Neural crest cell (in vitro differentiated cells): Measurements from ENCODE around the gene FNDC3B. TPM values are rescaled to one million over a fixed set of nuclear protein-coding genes. Genes with fewer than 3 reads are reported as not detected.

Experiments used
- DNase-seq: peaks from one replicate; pipeline ENCODE4 v3.0.0; 2021; ENCODE audit warnings: low read depth, mixed read lengths, low spot score
- H3K27ac Mint-ChIP-seq: one replicate; pipeline ENCODE4 v1.8.0; 2021; ENCODE audit warnings: mild to moderate bottlenecking, mixed read lengths; ENCODE audit not compliant: unreplicated experiment
- H3K27me3 Mint-ChIP-seq: 2 replicates; pipeline ENCODE4 v1.8.0; 2021; ENCODE audit warnings: low read depth, mild to moderate bottlenecking, mixed read lengths
- H3K36me3 Mint-ChIP-seq: 2 replicates; pipeline ENCODE4 v1.8.0; 2021; ENCODE audit warnings: low read depth, mild to moderate bottlenecking, mixed read lengths
- H3K4me1 Mint-ChIP-seq: 2 replicates; pipeline ENCODE4 v1.8.0; 2021; ENCODE audit warnings: mixed read lengths
- H3K4me3 Mint-ChIP-seq: one replicate; pipeline ENCODE4 v1.8.0; 2021; ENCODE audit warnings: mild to moderate bottlenecking, mixed read lengths
- H3K9me3 Mint-ChIP-seq: 2 replicates; pipeline ENCODE4 v1.8.0; 2021; ENCODE audit warnings: mixed read lengths
- CTCF ChIP-seq: fragments of 200-600 bp; sonication (generic); conservative IDR thresholded peaks from 2 replicates; pipeline ENCODE4 v1.5.0; 2021; ENCODE audit warnings: antibody characterized with exemption, mild to moderate bottlenecking
- total RNA-seq: library from RNA; stranded (reverse); gene quantifications from 2 replicates; pipeline ENCODE4 v1.2.1, GENCODE V29; 2021

The FNDC3B gene
- total RNA-seq, 1 donor from 2014 or later = 41.5 TPM

GRCh38 chr3:172380632-172381031 is 341.3 kb downstream of the FNDC3B start:
- no peaks in the 10 kb centered on the region for H3K4me1 Mint-ChIP-seq
- no peak for DNase-seq
- no peaks in the 10 kb centered on the region for H3K27me3 Mint-ChIP-seq
- peaks cover 69% of the 10 kb centered on the region for H3K36me3 Mint-ChIP-seq
- H3K27ac Mint-ChIP-seq = no peak overlapping the region
- no peak overlapping the region for H3K4me3 Mint-ChIP-seq
- no peak for TF ChIP-seq CTCF
- peaks cover 13% of the 10 kb centered on the region for H3K9me3 Mint-ChIP-seq

- Mint-ChIP-seq H3K36me3 (peaks cover 53% of the 10 kb centered on the region), H3K27me3 (no peaks in the 10 kb centered on the region), H3K4me1 (no peaks in the 10 kb centered on the region), H3K4me3 (no peak overlapping the region), H3K9me3 (peaks cover 10% of the 10 kb centered on the region), H3K27ac (no peak overlapping the region)
- no peak for TF ChIP-seq CTCF
- DNase-seq = no peak
Measured at GRCh38 chr3:172383306-172383796, 344.0 kb downstream of the FNDC3B start.

- Mint-ChIP-seq H3K4me3 (no peak overlapping the region), H3K36me3 (peaks cover 39% of the 10 kb centered on the region), H3K9me3 (peaks cover 6% of the 10 kb centered on the region), H3K4me1 (no peaks in the 10 kb centered on the region), H3K27me3 (no peaks in the 10 kb centered on the region), H3K27ac (no peak overlapping the region)
- no peak for TF ChIP-seq CTCF
- no peak for DNase-seq
Measured at GRCh38 chr3:172384836-172385235, 345.5 kb downstream of the FNDC3B start.

GRCh38 chr3:172387728-172388127 is 348.4 kb downstream of the FNDC3B start:
- peaks cover 8% of the 10 kb centered on the region for H3K9me3 Mint-ChIP-seq

GRCh38 chr3:172388412-172389078 is 349.2 kb downstream of the FNDC3B start:
- peaks cover 21% of the 10 kb centered on the region for H3K4me1 Mint-ChIP-seq
- H3K27me3 Mint-ChIP-seq = no peaks in the 10 kb centered on the region
- no peak overlapping the region for H3K4me3 Mint-ChIP-seq
- DNase-seq = no peak
- H3K36me3 Mint-ChIP-seq = peaks cover 18% of the 10 kb centered on the region
- H3K27ac Mint-ChIP-seq = no peak overlapping the region
- TF ChIP-seq CTCF = no peak
- peaks cover 5% of the 10 kb centered on the region for H3K9me3 Mint-ChIP-seq

More at GRCh38 chr3:172387728-172388127, 348.4 kb downstream of the FNDC3B start:
- Mint-ChIP-seq H3K4me3 (no peak overlapping the region), H3K27ac (no peak overlapping the region), H3K27me3 (no peaks in the 10 kb centered on the region), H3K36me3 (peaks cover 18% of the 10 kb centered on the region), H3K4me1 (peaks cover 21% of the 10 kb centered on the region)
- TF ChIP-seq CTCF = no peak
- DNase-seq = no peak
